Measurements from ENCODE around the gene MLN.

MLN gene

GRCh38 chr6:33758815-33759216, 45.0 kb downstream of the MLN start:
- ATAC-seq (ENCODE audit: insufficient read depth, low read depth) (no peak), DNase-seq (no peak)
- H3K4me1 ChIP-seq (ENCODE audit: insufficient read depth, low read length): no peaks in the 10 kb centered on the region
- TF ChIP-seq CTCF (IDR thresholded peaks at IDR 0.05; ENCODE audit: borderline replicate concordance, extremely low read depth, low read length, poor library complexity, severe bottlenecking) (no peak), EZH2 (IDR thresholded peaks at IDR 0.05; ENCODE audit: borderline replicate concordance, low read depth, low read length, severe bottlenecking) (no peak)
- no peaks in the 10 kb centered on the region for H3K9me3 ChIP-seq (ENCODE audit: insufficient read depth, low read length, severe bottlenecking)
- peaks cover 3% of the 10 kb centered on the region for H3K27me3 ChIP-seq (ENCODE audit: insufficient read depth, low read length, poor library complexity)
- no peak overlapping the region for H3K27ac ChIP-seq (ENCODE audit: low read length)
- no peaks in the 10 kb centered on the region for H3K36me3 ChIP-seq (ENCODE audit: insufficient read depth, low read length)
- H3K4me2 ChIP-seq (ENCODE audit: insufficient read depth, low read length): no peak overlapping the region
- no peak overlapping the region for H3K4me3 ChIP-seq (ENCODE audit: low read depth in 1 of 2, low read length in 2 of 2)
- H4K20me1 ChIP-seq (ENCODE audit: insufficient read depth, low read length): no peaks in the 10 kb centered on the region; the same call in 1 of the 2 replicates
- no peak overlapping the region for H3K9ac ChIP-seq (ENCODE audit: low read depth, low read length)
- no peaks in the 10 kb centered on the region for H3K79me2 ChIP-seq (ENCODE audit: insufficient read depth, low read length)
- H2AFZ ChIP-seq (ENCODE audit: low read depth, low read length): no peak overlapping the region

- Histone ChIP-seq H3K4me3 (ENCODE audit: low read depth in 1 of 2, low read length in 2 of 2) (no peak overlapping the region), H3K9ac (ENCODE audit: low read depth, low read length) (no peak overlapping the region), H3K4me2 (ENCODE audit: insufficient read depth, low read length) (no peak overlapping the region), H3K9me3 (ENCODE audit: insufficient read depth, low read length, severe bottlenecking) (no peaks in the 10 kb centered on the region), H3K27ac (ENCODE audit: low read length) (no peak overlapping the region), H4K20me1 (ENCODE audit: insufficient read depth, low read length) (no peaks in the 10 kb centered on the region; the same call in 1 of the 2 replicates), H2AFZ (ENCODE audit: low read depth, low read length) (no peak overlapping the region), H3K36me3 (ENCODE audit: insufficient read depth, low read length) (no peaks in the 10 kb centered on the region), H3K4me1 (ENCODE audit: insufficient read depth, low read length) (no peaks in the 10 kb centered on the region), H3K27me3 (ENCODE audit: insufficient read depth, low read length, poor library complexity) (peaks cover 3% of the 10 kb centered on the region), H3K79me2 (ENCODE audit: insufficient read depth, low read length) (no peaks in the 10 kb centered on the region)
- no peak for TF ChIP-seq EZH2 (IDR thresholded peaks at IDR 0.05; ENCODE audit: borderline replicate concordance, low read depth, low read length, severe bottlenecking)
- no peak for TF ChIP-seq CTCF (IDR thresholded peaks at IDR 0.05; ENCODE audit: borderline replicate concordance, extremely low read depth, low read length, poor library complexity, severe bottlenecking)
- ATAC-seq (ENCODE audit: insufficient read depth, low read depth) (no peak), DNase-seq (no peak)
Measured at GRCh38 chr6:33757906-33758305, 45.9 kb downstream of the MLN start.

- Histone ChIP-seq H2AFZ (ENCODE audit: low read depth, low read length) (no peak overlapping the region), H3K4me1 (ENCODE audit: insufficient read depth, low read length) (peaks cover 5% of the 10 kb centered on the region), H4K20me1 (ENCODE audit: insufficient read depth, low read length) (no peaks in the 10 kb centered on the region; the same call in 1 of the 2 replicates), H3K79me2 (ENCODE audit: insufficient read depth, low read length) (no peaks in the 10 kb centered on the region), H3K27me3 (ENCODE audit: insufficient read depth, low read length, poor library complexity) (peaks cover 3% of the 10 kb centered on the region), H3K4me3 (ENCODE audit: low read depth in 1 of 2, low read length in 2 of 2) (no peak overlapping the region), H3K4me2 (ENCODE audit: insufficient read depth, low read length) (no peak overlapping the region), H3K27ac (ENCODE audit: low read length) (no peak overlapping the region), H3K36me3 (ENCODE audit: insufficient read depth, low read length) (no peaks in the 10 kb centered on the region), H3K9me3 (ENCODE audit: insufficient read depth, low read length, severe bottlenecking) (no peaks in the 10 kb centered on the region), H3K9ac (ENCODE audit: low read depth, low read length) (no peak overlapping the region)
- no peak for DNase-seq
- no peak for ATAC-seq (ENCODE audit: insufficient read depth, low read depth)
- TF ChIP-seq EZH2 (IDR thresholded peaks at IDR 0.05; ENCODE audit: borderline replicate concordance, low read depth, low read length, severe bottlenecking) (no peak), CTCF (IDR thresholded peaks at IDR 0.05; ENCODE audit: borderline replicate concordance, extremely low read depth, low read length, poor library complexity, severe bottlenecking) (no peak)
Measured at GRCh38 chr6:33757113-33757512, 46.7 kb downstream of the MLN start.

All from DND-41 (cell line).